ENCODE measurements around the gene DDO.

Gene DDO

GRCh38 chr6:110418594-110418993, 3.2 kb upstream of the DDO start:
- DNase-seq, result no peak

- no peak for DNase-seq
Observed at GRCh38 chr6:110414669-110415068, 706 bp downstream of the DDO start.

GRCh38 chr6:110412360-110412759, 3.0 kb downstream of the DDO start:
- DNase-seq, result no peak

GRCh38 chr6:110410511-110410910, 4.9 kb downstream of the DDO start:
- DNase-seq, result no peak

GRCh38 chr6:110409794-110410193, 5.6 kb downstream of the DDO start:
- no peak for DNase-seq

- DNase-seq, result no peak
Observed at GRCh38 chr6:110408901-110409300, 6.5 kb downstream of the DDO start.

- DNase-seq, result no peak
Observed at GRCh38 chr6:110404607-110405006, 10.8 kb downstream of the DDO start.

- DNase-seq, result no peak
Observed at GRCh38 chr6:110401585-110402176, 13.7 kb downstream of the DDO start.

GRCh38 chr6:110400208-110400607, 15.2 kb downstream of the DDO start:
- DNase-seq, result no peak

- no peak for DNase-seq
Observed at GRCh38 chr6:110399219-110400071, 15.9 kb downstream of the DDO start.

- DNase-seq, result no peak
Observed at GRCh38 chr6:110398778-110399177, 16.6 kb downstream of the DDO start.

GRCh38 chr6:110395221-110395620, 20.2 kb downstream of the DDO start:
- no peak for DNase-seq

GRCh38 chr6:110394409-110394808, 21.0 kb downstream of the DDO start:
- no peak for DNase-seq

GRCh38 chr6:110392727-110393126, 22.6 kb downstream of the DDO start:
- DNase-seq, result no peak

- DNase-seq, result no peak
Observed at GRCh38 chr6:110390404-110390803, 25.0 kb downstream of the DDO start.

- DNase-seq, result no peak
Observed at GRCh38 chr6:110389689-110390382, 25.5 kb downstream of the DDO start.

- no peak for DNase-seq
Observed at GRCh38 chr6:110387986-110388385, 27.4 kb downstream of the DDO start.

GRCh38 chr6:110385458-110385863, 29.9 kb downstream of the DDO start:
- no peak for DNase-seq

GRCh38 chr6:110378552-110378951, 36.8 kb downstream of the DDO start:
- DNase-seq, result no peak

GRCh38 chr6:110369066-110369465, 46.3 kb downstream of the DDO start:
- no peak for DNase-seq

- DNase-seq, result no peak
Observed at GRCh38 chr6:110368284-110368683, 47.1 kb downstream of the DDO start.

- DNase-seq, result no peak
Observed at GRCh38 chr6:110367825-110368224, 47.5 kb downstream of the DDO start.

- no peak for DNase-seq
Observed at GRCh38 chr6:110366975-110367374, 48.4 kb downstream of the DDO start.

GRCh38 chr6:110366256-110366655, 49.1 kb downstream of the DDO start:
- no peak for DNase-seq
